ENCODE results near the gene EIF4E1B. TPM values are rescaled to one million over a fixed set of nuclear protein-coding genes. Genes with fewer than 3 reads are reported as not detected.

Gene EIF4E1B
- total RNA-seq, 4 donors from 2014 or later = not detected

GRCh38 chr5:176631383-176632200 lies 1.1 kb downstream of the EIF4E1B start:
- H3K4me1 ChIP-seq = peaks cover 0 to 19% (median 12%) of the 10 kb centered on the region in 3 donors
- no peaks in the 10 kb centered on the region for H3K36me3 ChIP-seq
- H3K27me3 ChIP-seq = peaks cover 86% of the 10 kb centered on the region
- no peak for TF ChIP-seq CTCF (IDR thresholded peaks at IDR 0.05)
- TF ChIP-seq POLR2A (IDR thresholded peaks at IDR 0.05) = no peak
- TF ChIP-seq EP300 (IDR thresholded peaks at IDR 0.05) = no peak
- TF ChIP-seq POLR2AphosphoS5 (IDR thresholded peaks at IDR 0.05) = no peak
- no peak overlapping the region for H3K4me3 ChIP-seq
- H3K27ac ChIP-seq = no peak overlapping the region
- 79 to 82% methylated on average over 6 to 7 of the region's 7 CpGs for whole genome bisulfite sequencing, 2 donors (ENCODE audit: low coverage in 1 of 2)
- no peaks in the 10 kb centered on the region for H3K9me3 ChIP-seq
- ATAC-seq = no peak

GRCh38 chr5:176632745-176633144 lies 2.3 kb downstream of the EIF4E1B start:
- Histone ChIP-seq H3K27me3 (peaks cover 75% of the 10 kb centered on the region), H3K4me1 (peaks cover 0 to 19% (median 12%) of the 10 kb centered on the region in 3 donors), H3K4me3 (no peak overlapping the region), H3K36me3 (no peaks in the 10 kb centered on the region), H3K9me3 (no peaks in the 10 kb centered on the region), H3K27ac (no peak overlapping the region)
- WGBS, 2 donors (ENCODE audit: low coverage in 1 of 2) = 100% methylated on average over 1 of the region's 2 CpGs; no CpG with 5 or more reads in 1 of the 2 donors
- no peak for TF ChIP-seq POLR2A (IDR thresholded peaks at IDR 0.05)
- TF ChIP-seq EP300 (IDR thresholded peaks at IDR 0.05) = no peak
- no peak for TF ChIP-seq CTCF (IDR thresholded peaks at IDR 0.05)
- TF ChIP-seq POLR2AphosphoS5 (IDR thresholded peaks at IDR 0.05) = no peak
- no peak for ATAC-seq

DNA sequence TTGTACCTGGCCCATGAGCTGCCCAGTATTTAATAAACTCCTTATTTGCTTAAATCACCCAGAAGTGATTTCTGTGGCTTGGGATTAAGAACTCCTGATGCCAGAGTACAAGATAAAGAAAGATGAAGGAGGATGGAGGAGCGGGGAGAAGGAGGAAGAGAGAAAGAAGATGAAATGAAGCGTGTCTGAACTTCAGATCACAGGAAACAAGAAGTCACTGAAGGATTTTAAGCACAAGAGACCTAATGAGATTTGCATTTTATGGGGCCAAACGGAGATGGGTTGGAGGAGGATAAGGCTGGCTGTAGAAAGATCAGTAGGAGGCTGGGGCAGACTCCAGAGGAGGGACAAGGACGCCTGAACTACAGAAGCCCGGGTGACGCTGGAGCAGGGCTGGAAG lies 3.1 kb downstream of the EIF4E1B start:
- WGBS, 2 donors (ENCODE audit: low coverage in 1 of 2) = 14 to 18% methylated on average over 4 to 6 of the region's 6 CpGs
- no peaks in the 10 kb centered on the region for H3K9me3 ChIP-seq
- ATAC-seq = no peak
- H3K27me3 ChIP-seq = peaks cover 66% of the 10 kb centered on the region
- no peak overlapping the region for H3K4me3 ChIP-seq
- H3K36me3 ChIP-seq = no peaks in the 10 kb centered on the region
- peaks cover 0 to 19% (median 12%) of the 10 kb centered on the region in 3 donors for H3K4me1 ChIP-seq
- no peak for TF ChIP-seq CTCF (IDR thresholded peaks at IDR 0.05)
- TF ChIP-seq POLR2AphosphoS5 (IDR thresholded peaks at IDR 0.05) = no peak
- no peak for TF ChIP-seq POLR2A (IDR thresholded peaks at IDR 0.05)
- no peak for TF ChIP-seq EP300 (IDR thresholded peaks at IDR 0.05)
- no peak overlapping the region for H3K27ac ChIP-seq

GRCh38 chr5:176636426-176636825 lies 6.0 kb downstream of the EIF4E1B start:
- ATAC-seq = no peak
- H3K27ac ChIP-seq = no peak overlapping the region
- no peaks in the 10 kb centered on the region for H3K36me3 ChIP-seq
- peaks cover 38% of the 10 kb centered on the region for H3K27me3 ChIP-seq
- H3K4me1 ChIP-seq = no peaks in the 10 kb centered on the region
- no peak overlapping the region for H3K4me3 ChIP-seq
- no peaks in the 10 kb centered on the region for H3K9me3 ChIP-seq
- 43 to 48% methylated on average over 2 to 3 of the region's 9 CpGs for WGBS, 2 donors (ENCODE audit: low coverage in 1 of 2)
- TF ChIP-seq POLR2AphosphoS5 (IDR thresholded peaks at IDR 0.05) (no peak), POLR2A (IDR thresholded peaks at IDR 0.05) (no peak), EP300 (IDR thresholded peaks at IDR 0.05) (no peak), CTCF (IDR thresholded peaks at IDR 0.05) (no peak)

DNA sequence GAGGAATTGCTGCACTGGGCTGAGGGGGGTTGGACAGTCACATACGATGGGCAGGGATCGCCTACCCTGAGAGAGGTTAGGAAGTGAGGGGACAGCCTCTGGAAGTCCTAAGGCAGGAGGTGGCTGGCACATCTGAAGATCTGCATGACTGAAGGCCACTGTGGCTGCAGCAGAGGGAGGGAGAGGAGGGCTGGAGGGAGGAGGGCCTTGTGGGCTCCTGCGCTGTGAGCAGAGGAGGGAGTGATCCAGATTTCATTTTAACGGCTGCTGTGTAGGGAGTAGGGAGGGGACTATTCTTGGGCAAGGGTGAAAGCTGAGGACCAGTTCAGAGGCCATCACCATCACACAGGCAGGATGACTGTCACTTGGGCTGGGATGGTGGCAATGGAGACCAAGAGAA lies 7.1 kb downstream of the EIF4E1B start:
- no peaks in the 10 kb centered on the region for H3K36me3 ChIP-seq
- WGBS, 2 donors (ENCODE audit: low coverage in 1 of 2) = 38 to 48% methylated on average over 3 to 4 of the region's 4 CpGs

More for the DNA sequence above, 7.1 kb downstream of the EIF4E1B start:
- Histone ChIP-seq H3K27ac (no peak overlapping the region), H3K4me1 (no peaks in the 10 kb centered on the region), H3K27me3 (peaks cover 28% of the 10 kb centered on the region), H3K4me3 (no peak overlapping the region), H3K9me3 (no peaks in the 10 kb centered on the region)
- ATAC-seq = no peak
- TF ChIP-seq CTCF (IDR thresholded peaks at IDR 0.05) (no peak), POLR2AphosphoS5 (IDR thresholded peaks at IDR 0.05) (no peak), EP300 (IDR thresholded peaks at IDR 0.05) (no peak), POLR2A (IDR thresholded peaks at IDR 0.05) (no peak)
